Right renal pelvis (tissue), 4 donors: ENCODE measurements around the gene POLR1C. TPM values are rescaled to one million over a fixed set of nuclear protein-coding genes. Genes with fewer than 3 reads are reported as not detected.
"Not testable (repeated sequence)": the region's sequence is repeated elsewhere in the genome, so short reads cannot be mapped to it uniquely, and the experiment has no call there.

ENCODE experiments used
- DNase-seq, 4 donors: peaks; one replicate each; pipeline ENCODE4 v3.0.0-alpha.2; 2013; ENCODE audit warnings: low read depth in 4 of 4, low spot score in 3 of 4, missing footprints in 1 of 4
- polyA plus RNA-seq, 4 donors: library from polyadenylated mRNA; unstranded; fragments of 120-200 nt; gene quantifications; one replicate each; pipeline ENCODE4 v1.2.1, GENCODE V29; 2013; ENCODE audit not compliant: insufficient read length in 4 of 4

The POLR1C gene
- polyA plus RNA-seq, 4 donors: 37.3 to 45.1 (median 39.0) TPM

GRCh38 chr6:43508481-43509141, 8.3 kb upstream of the POLR1C start:
- no peak for DNase-seq

DNA sequence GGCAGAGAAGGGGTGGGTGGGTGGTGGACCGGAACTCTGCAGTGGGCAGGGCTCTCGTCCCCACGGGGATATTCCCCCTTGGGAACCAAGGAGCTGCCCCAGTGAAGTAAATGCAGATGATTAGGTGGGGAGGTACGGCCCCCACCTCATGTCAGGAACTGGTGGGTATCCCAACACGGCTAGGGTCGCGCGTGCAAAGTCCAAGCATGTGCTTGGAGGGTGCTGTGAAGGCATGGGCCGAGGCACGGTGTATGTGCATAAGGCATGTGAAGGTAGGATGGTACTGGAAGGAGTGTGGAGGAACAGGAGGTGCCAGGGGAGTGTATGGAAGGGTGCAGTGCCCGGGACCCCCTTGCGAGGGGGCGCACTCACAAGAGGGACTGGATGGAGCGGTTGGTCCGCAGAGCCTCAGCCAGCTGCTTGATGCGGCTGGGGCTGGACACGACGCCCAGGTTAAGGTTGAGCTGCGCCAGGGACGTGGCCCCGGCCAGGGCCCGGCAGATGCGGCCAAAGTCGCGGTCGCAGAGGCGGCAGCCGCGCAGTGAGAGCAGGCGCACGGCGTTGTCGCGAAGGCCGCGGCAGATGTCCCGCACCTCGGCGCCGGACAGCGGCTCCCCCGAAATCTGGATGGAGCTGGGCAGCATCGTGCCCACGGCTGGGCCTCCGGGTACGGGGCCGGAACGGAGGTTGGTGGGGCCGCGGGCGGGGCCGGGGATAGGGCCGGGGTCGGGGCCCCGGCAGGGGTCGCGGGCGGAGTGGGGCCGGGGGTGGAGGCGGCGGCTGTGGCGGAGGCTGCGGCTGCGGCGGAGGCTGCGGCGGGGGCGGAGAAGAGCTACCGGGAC, 7.5 kb upstream of the POLR1C start:
- no peak for DNase-seq

DNA sequence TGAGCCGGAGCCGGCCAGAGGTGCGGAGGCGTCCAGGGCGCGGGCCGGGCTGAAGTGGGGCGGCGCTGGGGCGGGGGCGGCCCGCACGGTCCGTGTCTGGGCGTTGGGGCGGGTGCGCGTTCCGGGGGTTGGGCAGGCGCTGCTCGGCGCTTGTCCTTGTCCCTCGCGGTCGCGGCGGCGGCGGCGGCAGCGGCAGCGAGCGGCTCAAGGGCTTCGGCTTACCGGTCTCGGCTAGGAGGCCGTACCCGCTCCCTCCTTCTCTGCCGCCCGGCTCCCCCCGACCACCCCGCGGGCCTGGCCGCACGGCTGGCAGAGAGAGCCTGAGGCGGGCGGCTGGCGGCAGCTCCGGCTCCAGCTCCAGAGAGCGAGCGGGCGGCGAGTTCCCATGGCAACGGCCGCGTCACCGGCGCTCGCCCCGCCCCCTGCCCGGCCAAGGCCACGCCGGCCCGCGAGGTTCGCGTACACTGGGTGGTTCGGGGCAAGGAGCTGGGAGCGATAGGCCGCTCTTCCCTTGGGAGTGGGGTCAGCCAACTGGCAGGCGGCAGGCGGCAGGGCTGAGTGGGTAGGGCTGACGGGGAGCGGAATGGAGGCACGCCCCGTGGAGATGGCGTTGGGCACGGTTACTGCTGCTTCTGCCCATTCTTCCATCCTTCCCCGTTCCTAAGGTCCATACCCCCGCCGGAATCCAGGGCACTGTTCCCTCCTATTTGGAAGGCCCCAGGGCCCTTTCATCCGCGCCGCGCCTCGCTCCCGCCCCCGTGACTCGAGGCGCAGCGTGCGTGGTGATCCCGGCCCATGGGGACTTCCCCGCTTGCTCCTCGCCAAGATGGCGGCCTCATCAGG, 6.7 kb upstream of the POLR1C start, which contains the start of gene LRRC73:
TSS of gene LRRC73 (minus strand) at position 363 of the 843 bp plus-strand sequence. CDS start 561 bp downstream, outside the sequence.
- peak; percentile 41 to 74 (median 58) for DNase-seq

GRCh38 chr6:43510827-43511163, 6.1 kb upstream of the POLR1C start:
- no peak for DNase-seq

DNA sequence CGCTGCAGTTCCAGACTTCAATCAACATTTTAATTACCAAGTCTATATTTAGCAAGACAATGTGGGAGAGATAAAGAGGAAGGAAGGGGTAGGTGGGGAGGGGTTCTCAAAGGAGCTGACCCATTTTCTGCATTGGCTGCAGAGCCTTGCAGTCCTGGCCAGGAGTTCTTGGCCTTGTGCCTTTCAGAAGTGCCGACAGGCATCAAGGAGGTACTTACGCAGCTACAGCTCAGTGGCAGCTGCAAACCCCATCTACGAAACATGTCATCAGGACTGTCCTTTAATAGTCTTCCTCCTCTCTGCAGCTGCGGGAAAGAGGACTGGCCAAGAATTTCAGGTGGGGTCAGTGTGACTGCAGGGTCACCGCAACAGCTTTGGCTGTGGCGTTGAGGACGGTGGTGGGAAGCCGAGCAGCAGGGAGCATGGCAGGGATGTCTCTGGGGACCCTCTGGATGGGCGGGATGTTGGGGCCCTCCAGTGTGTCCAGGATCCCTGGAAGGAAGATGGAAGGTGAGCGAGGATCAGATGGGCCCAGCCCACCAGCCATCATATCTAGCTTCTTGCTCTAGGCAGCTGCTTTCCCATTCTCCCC, 5.0 kb upstream of the POLR1C start:
- no peak for DNase-seq

DNA sequence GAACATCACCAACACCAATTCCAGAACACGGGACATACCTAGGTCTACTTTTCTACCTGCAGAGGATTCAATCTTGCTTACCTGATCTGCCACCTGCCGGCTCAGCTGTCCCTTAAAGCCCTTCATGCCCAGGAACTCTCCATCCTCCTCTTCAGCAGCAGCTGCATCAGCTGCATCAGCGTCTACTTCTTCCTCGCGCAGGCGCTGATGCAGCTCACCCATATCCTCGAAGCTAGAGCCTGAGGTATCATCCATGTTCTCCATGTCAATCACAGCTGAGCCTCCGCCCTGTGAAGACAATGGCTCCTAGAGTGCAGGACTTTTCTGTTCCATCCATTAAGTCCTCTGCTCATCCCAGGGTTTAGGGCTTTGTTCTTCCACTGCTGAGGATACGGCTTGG, 1.1 kb upstream of the POLR1C start:
- DNase-seq: no peak

DNA sequence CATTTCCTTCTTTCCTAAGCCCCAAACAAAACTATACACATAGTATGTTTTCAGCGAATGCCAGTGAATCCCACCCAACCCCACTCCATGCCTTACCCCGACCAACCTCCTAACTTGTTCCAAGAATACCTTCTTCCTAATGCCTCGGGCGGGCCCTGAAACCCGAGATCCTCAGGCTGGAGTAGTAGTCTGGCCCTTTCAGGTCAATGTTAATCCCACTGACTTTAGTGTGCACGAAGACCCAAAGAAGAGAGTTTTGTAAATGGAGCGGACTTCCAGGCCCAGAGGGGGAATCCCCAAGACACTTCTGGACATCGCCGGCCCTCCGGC, 557 bp upstream of the POLR1C start:
- DNase-seq: no peak

GRCh38 chr6:43517505-43518357, 842 bp downstream of the POLR1C start:
- no peak for DNase-seq

- DNase-seq: no peak
Measured at GRCh38 chr6:43520097-43520496, 3.2 kb downstream of the POLR1C start.

- DNase-seq: no peak
Measured at GRCh38 chr6:43521836-43522235, 4.9 kb downstream of the POLR1C start.

- no peak for DNase-seq
Measured at GRCh38 chr6:43522547-43523261, 5.8 kb downstream of the POLR1C start.

- DNase-seq: no peak
Measured at GRCh38 chr6:43523284-43523683, 6.4 kb downstream of the POLR1C start.

GRCh38 chr6:43524483-43524961, 7.6 kb downstream of the POLR1C start:
- DNase-seq: no peak

DNA sequence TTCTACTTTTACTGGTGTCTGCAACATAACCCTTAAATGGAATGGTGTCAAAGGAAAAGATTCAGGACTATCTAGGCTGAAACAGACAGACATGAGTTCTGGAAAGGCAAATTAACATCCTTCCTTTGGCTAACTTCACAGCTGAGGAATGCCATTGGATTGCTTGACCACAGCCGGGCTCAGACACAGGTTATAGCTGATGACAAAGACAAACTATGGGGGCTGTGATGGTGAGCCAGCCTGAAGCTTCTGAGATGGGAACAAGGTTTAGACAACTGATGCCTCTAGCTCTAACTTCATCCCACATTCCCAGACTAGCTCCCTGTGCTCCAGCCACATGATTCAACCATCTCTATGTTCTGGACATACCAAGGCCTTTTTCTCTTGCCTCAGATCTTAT, 15.3 kb downstream of the POLR1C start:
- DNase-seq: no peak

DNA sequence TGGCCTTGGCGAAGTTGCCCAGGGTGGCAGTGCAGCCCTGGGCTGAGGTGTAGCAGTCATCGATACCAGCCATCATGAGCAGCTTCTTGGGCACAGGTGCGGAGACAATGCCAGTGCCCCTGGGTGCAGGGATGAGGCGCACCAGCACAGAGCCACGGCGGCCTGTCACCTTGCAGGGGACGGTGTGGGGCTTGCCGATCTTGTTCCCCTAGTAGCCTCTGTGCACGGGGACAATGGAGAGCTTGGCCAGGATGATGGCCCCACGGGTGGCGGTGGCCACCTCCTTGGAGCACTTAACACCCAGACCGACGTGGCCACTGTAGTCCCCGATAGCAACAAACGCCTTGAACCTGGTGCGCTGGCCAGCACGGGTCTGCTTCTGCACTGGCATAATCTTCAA, 22.1 kb downstream of the POLR1C start:
- DNase-seq: not testable (repeated sequence)

DNA sequence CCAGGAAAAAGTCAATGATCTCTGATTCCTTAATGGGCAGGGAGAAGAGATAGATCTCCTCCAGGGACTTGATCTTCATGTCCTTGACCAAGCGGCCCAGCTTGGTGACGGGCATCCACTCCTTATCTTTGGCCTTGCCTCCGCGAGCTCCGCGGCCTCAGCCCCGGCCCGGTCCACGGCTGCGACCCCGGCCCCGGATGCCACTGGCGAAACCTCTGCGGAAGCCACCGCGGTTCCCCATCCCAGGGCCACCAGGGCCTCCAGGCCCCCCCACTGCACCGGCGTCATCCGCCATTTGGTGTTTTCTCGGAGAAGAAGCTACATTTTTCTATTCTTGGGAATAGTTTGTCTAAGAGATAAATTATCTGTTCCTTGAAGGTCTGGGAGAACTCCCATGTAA, 22.5 kb downstream of the POLR1C start:
- DNase-seq: not testable (repeated sequence)

DNA sequence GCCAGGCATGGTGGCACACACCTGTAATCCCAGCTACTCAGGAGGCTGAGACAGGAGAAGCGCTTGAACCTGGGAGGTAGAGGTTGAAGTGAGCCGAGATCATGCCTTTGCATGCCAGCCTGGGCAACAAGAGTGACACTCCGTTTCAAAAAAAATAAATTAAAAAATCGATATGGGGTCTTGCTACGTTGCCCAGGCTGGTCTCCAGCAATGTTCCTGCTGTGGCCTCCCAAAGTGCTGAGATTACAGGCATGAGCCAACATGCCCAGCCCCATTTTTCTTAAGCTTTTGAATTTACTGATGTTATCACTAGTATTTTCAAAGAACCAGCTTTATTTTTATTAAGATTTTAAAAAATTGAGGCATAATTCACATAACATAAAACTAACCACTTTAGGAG, 23.6 kb downstream of the POLR1C start:
- DNase-seq: no peak

- DNase-seq: no peak
Measured at GRCh38 chr6:43541774-43542471, 25.0 kb downstream of the POLR1C start.

GRCh38 chr6:43544461-43544860, 27.6 kb downstream of the POLR1C start:
- no peak for DNase-seq
